Naive B cell (primary cell): ENCODE results near the gene OLFML2B. TPM values are rescaled to one million over a fixed set of nuclear protein-coding genes. Genes with fewer than 3 reads are reported as not detected.
A peak's percentile ranks its signal among the peaks of the same experiment; 100 is the strongest.

ENCODE experiments used
- ATAC-seq, 2 donors: fragments of 150-1000 bp; cut with Tn5 transposase; 2 replicates each; pipeline ENCODE4 v1.10.0; 2021; ENCODE audit warnings: low read depth in 2 of 2, mild to moderate bottlenecking in 2 of 2, moderate library complexity in 2 of 2
- DNase-seq: peaks from one replicate; pipeline ENCODE4 v3.0.0; 2022
- H3K27ac Mint-ChIP-seq, 6 donors: one replicate each; pipeline ENCODE4 v1.8.0; 2020 to 2022; ENCODE audit warnings: mild to moderate bottlenecking in 6 of 6, mixed read lengths in 6 of 6, moderate library complexity in 5 of 6, inconsistent platforms in 2 of 6
- H3K27me3 Mint-ChIP-seq, 3 donors: one replicate each; pipeline ENCODE4 v1.8.0; 2021 to 2022; ENCODE audit warnings: mixed read lengths in 3 of 3, mild to moderate bottlenecking in 1 of 3
- H3K36me3 Mint-ChIP-seq, 2 donors: one replicate each; pipeline ENCODE4 v1.8.0; 2020 to 2022; ENCODE audit warnings: mixed read lengths in 2 of 2, inconsistent platforms in 1 of 2, mild to moderate bottlenecking in 1 of 2
- H3K4me1 Mint-ChIP-seq, 3 donors: one replicate each; pipeline ENCODE4 v1.8.0; 2020 to 2022; ENCODE audit warnings: mixed read lengths in 3 of 3, inconsistent platforms in 1 of 3, mild to moderate bottlenecking in 1 of 3, moderate library complexity in 1 of 3
- H3K4me3 Mint-ChIP-seq, 8 donors: one replicate each; pipeline ENCODE4 v1.8.0; 2020 to 2022; ENCODE audit warnings: mild to moderate bottlenecking in 8 of 8, mixed read lengths in 8 of 8, moderate library complexity in 8 of 8, inconsistent platforms in 2 of 8
- H3K9me3 Mint-ChIP-seq, 7 donors: one replicate each; pipeline ENCODE4 v1.8.0; 2020 to 2022; ENCODE audit warnings: mixed read lengths in 7 of 7, mild to moderate bottlenecking in 5 of 7, inconsistent platforms in 2 of 7, moderate library complexity in 1 of 7
- polyA plus RNA-seq, 6 donors: library from polyadenylated mRNA; unstranded; fragments of 300-500 nt; fragmentation: Illumina TruSeq; gene quantifications; one replicate each; pipeline ENCODE4 v1.2.3, GENCODE V29; 2021; ENCODE audit warnings: low read depth in 6 of 6

Gene OLFML2B
- polyA plus RNA-seq, 6 donors from 2014 or later, result not detected

DNA sequence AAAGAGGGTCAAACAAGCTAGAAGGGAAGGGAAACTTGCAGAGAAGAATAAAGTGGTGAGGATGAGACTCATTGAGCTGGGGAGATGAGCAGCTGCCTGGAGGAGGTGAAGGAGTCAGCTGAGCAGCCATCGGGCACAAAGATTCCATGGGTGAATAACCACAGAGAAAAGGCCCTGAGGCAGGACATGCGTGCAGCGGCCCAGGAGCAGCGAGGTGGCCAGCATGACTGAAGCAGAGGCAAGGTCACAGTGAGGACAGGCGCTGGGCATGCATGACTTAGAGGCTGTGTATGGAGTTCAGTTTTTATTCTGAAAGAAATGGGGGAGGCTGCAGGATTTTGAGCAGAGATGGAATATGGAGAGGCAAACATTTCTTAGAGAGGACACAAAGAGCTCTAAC is 24.9 kb downstream of the OLFML2B start:
- Mint-ChIP-seq H3K36me3 (no peaks in the 10 kb centered on the region), H3K4me1 (peaks cover 0 to 2% (median 0%) of the 10 kb centered on the region in 3 donors), H3K9me3 (no peaks in the 10 kb centered on the region), H3K27ac (no peak overlapping the region), H3K27me3 (peaks cover 6 to 22% (median 13%) of the 10 kb centered on the region in 3 donors), H3K4me3 (no peak overlapping the region)
- ATAC-seq (no peak), DNase-seq (no peak)

DNA sequence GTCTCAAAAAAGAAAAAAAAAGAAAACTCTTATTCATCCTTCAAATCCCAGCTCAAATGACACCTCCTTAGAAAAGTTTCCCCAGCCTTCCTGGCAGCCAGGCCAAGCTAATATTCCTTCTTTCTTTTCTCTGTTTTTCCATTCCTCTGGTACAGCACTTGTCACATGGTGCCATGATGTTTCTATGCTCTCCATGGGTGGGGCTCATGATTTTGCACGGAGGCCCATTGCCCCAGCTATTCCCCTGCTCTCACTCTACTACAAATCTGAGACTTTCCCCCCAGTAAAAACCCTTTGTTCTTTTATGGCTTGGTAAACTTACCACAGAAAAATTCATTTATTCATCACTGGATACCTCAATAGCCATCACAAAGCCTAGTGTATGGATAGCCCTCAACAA is 26.5 kb downstream of the OLFML2B start:
- Mint-ChIP-seq H3K27ac (no peak overlapping the region), H3K36me3 (no peaks in the 10 kb centered on the region), H3K9me3 (no peaks in the 10 kb centered on the region), H3K27me3 (peaks cover 0 to 14% (median 13%) of the 10 kb centered on the region in 3 donors), H3K4me1 (no peaks in the 10 kb centered on the region), H3K4me3 (no peak overlapping the region)
- DNase-seq (no peak), ATAC-seq (no peak)

- peak overlapping the region in 1 of 8 donors; percentile 54 for H3K4me3 Mint-ChIP-seq
- ATAC-seq, result no peak
- no peaks in the 10 kb centered on the region for H3K4me1 Mint-ChIP-seq
- no peak for DNase-seq
- H3K9me3 Mint-ChIP-seq, result no peaks in the 10 kb centered on the region
- H3K27ac Mint-ChIP-seq, result no peak overlapping the region
- H3K36me3 Mint-ChIP-seq, result no peaks in the 10 kb centered on the region
- H3K27me3 Mint-ChIP-seq, result peaks cover under 1 to 21% (median 13%) of the 10 kb centered on the region in 3 donors
Measured at GRCh38 chr1:161994175-161994668, 29.4 kb downstream of the OLFML2B start.

GRCh38 chr1:161993576-161993975 is 30.1 kb downstream of the OLFML2B start:
- peaks cover 7 to 27% (median 13%) of the 10 kb centered on the region in 3 donors for H3K27me3 Mint-ChIP-seq
- H3K4me1 Mint-ChIP-seq, result no peaks in the 10 kb centered on the region
- H3K36me3 Mint-ChIP-seq, result no peaks in the 10 kb centered on the region
- DNase-seq (no peak), ATAC-seq (no peak)
- no peak overlapping the region for H3K4me3 Mint-ChIP-seq
- peaks cover 0 to 3% (median under 1%) of the 10 kb centered on the region in 7 donors for H3K9me3 Mint-ChIP-seq
- no peak overlapping the region for H3K27ac Mint-ChIP-seq

- no peak overlapping the region for H3K4me3 Mint-ChIP-seq
- H3K4me1 Mint-ChIP-seq, result no peaks in the 10 kb centered on the region
- no peak for DNase-seq
- H3K36me3 Mint-ChIP-seq, result peaks cover 5 to 7% of the 10 kb centered on the region in 2 donors
- H3K9me3 Mint-ChIP-seq, result peaks cover 1 to 10% (median 5%) of the 10 kb centered on the region in 7 donors
- H3K27ac Mint-ChIP-seq, result no peak overlapping the region
- ATAC-seq, result no peak
- H3K27me3 Mint-ChIP-seq, result peaks cover 8 to 24% (median 16%) of the 10 kb centered on the region in 3 donors
Measured at GRCh38 chr1:161989786-161990185, 33.9 kb downstream of the OLFML2B start.

DNA sequence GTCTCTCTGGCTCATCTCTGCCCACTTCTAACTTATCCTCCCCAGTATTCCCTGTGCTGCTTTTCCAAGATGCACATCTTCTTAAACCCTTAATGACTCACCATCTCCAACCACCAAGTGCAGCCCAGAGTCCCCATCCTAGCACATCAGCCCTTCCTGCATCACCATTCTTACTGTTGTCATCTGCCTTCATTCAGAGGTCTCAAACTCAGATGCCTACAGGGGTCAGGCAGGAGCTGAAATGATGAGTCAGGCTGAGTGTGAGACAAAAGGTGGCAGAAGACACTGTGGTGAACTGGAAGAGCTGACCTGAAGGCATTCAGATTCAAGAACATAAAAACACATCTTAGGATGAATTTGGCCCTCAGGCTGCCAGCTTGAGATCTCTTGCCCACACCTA is 34.6 kb downstream of the OLFML2B start:
- Mint-ChIP-seq H3K9me3 (peaks cover 1 to 10% (median 5%) of the 10 kb centered on the region in 7 donors), H3K36me3 (peaks cover 5 to 7% of the 10 kb centered on the region in 2 donors)

DNA sequence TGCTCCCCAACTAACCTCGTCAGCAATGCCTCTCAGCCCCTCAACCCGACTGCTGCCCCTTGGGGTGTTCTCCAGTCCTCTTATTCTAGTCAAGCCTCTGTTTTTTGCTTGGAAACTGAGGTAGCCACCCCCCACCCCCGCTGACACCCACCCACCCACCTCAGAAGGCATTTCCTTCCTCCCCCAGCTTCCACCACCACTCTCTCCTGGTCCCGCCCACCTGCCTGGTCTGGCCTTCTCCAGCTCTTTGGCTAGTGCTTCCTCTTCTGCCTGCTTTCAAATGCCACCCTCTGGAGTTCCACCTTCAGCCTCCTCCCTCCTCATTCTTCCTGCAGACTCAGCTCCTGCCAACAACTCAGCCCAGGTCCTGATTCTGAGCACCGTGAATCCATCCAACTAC is 35.3 kb downstream of the OLFML2B start:
- no peak for ATAC-seq
- H3K27ac Mint-ChIP-seq, result no peak overlapping the region
- H3K9me3 Mint-ChIP-seq, result peaks cover 1 to 10% (median 5%) of the 10 kb centered on the region in 7 donors
- DNase-seq, result no peak
- no peak overlapping the region for H3K4me3 Mint-ChIP-seq
- H3K27me3 Mint-ChIP-seq, result peaks cover 7 to 27% (median 17%) of the 10 kb centered on the region in 3 donors
- peaks cover 5 to 7% of the 10 kb centered on the region in 2 donors for H3K36me3 Mint-ChIP-seq
- H3K4me1 Mint-ChIP-seq, result no peaks in the 10 kb centered on the region

More for the DNA sequence above, 34.6 kb downstream of the OLFML2B start:
- Mint-ChIP-seq H3K4me3 (no peak overlapping the region), H3K27ac (no peak overlapping the region), H3K27me3 (peaks cover 8 to 26% (median 17%) of the 10 kb centered on the region in 3 donors), H3K4me1 (no peaks in the 10 kb centered on the region)
- no peak for DNase-seq
- ATAC-seq, result no peak

DNA sequence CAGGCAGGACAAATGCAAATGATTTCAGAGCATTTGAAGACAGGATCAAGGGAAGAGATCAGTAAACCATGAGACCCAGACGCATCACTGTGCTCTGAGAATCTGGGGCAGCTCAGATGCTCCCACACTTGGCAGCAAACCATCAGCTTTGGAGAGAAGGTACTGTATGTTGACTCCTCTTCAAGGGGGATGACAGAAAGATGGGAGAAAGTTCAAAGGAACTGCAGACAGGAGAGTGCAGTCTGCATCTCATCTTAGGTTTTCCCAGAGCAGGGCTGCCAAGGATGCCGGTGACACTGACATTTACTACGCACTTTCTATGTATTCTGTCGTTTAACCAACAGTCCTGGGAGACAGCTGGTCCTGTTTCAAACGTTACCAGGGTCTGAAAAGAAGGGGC is 35.8 kb downstream of the OLFML2B start:
- no peak overlapping the region for H3K4me3 Mint-ChIP-seq
- H3K36me3 Mint-ChIP-seq, result peaks cover 5 to 7% of the 10 kb centered on the region in 2 donors
- H3K27ac Mint-ChIP-seq, result no peak overlapping the region
- peaks cover 1 to 10% (median 5%) of the 10 kb centered on the region in 7 donors for H3K9me3 Mint-ChIP-seq
- H3K27me3 Mint-ChIP-seq, result peaks cover 4 to 33% (median 17%) of the 10 kb centered on the region in 3 donors
- no peak for DNase-seq
- no peak for ATAC-seq
- H3K4me1 Mint-ChIP-seq, result no peaks in the 10 kb centered on the region

GRCh38 chr1:161987303-161987702 is 36.4 kb downstream of the OLFML2B start:
- Mint-ChIP-seq H3K4me1 (no peaks in the 10 kb centered on the region), H3K36me3 (peaks cover 5 to 7% of the 10 kb centered on the region in 2 donors), H3K4me3 (no peak overlapping the region), H3K27me3 (peaks cover 4 to 38% (median 17%) of the 10 kb centered on the region in 3 donors), H3K9me3 (peaks cover 1 to 10% (median 5%) of the 10 kb centered on the region in 7 donors), H3K27ac (no peak overlapping the region)
- DNase-seq (no peak), ATAC-seq (no peak)

DNA sequence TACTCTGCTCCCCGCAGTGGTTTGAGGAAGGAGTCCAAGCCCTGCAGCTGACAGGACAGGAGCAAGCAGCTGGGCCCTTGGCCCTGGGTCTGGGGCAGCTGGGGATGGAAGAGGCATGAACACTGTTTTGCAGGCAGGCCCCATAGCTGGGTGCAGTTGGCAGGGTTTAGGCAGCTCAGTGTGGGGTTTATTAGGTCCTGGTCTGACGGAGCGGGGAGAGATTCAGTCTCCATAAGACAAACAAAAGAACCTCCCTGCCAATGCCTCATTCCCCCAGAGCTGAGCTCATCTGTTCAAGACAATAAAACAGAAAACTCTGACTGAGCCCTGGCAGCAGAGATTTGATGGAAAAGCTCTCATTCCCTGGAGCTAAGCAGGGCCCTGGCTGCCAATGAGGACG is 37.3 kb downstream of the OLFML2B start:
- Mint-ChIP-seq H3K4me1 (no peaks in the 10 kb centered on the region), H3K36me3 (peaks cover 5 to 7% of the 10 kb centered on the region in 2 donors)

DNA sequence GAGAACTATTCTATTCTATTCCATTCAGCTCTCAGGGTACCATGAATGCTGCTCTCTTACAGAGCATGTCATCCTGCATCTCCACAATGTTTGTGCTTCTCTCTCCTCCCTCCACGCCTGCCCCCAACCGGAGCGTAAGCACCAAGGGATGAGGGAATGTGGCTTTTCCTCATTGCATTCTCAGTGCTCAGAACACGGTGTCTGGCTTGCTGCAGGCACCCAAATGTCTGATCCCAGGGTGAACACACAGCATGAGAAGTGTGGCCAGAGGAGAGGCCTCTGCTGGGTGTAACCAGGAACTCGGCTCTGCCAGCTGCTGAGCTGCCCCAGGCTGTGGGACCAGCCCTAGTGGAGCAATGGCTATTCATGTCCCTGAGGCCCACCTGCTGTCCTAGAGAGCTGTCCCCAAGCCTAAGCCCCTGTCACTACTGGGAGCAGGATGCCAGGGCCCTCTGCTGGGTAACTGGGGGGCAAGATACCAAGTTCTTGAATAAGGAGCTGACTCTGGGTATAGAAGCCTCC is 38.3 kb downstream of the OLFML2B start:
- Mint-ChIP-seq H3K27ac (no peak overlapping the region), H3K9me3 (peaks cover 1 to 10% (median 5%) of the 10 kb centered on the region in 7 donors), H3K4me3 (peak overlapping the region in 1 of 8 donors; percentile 11), H3K27me3 (peaks cover 4 to 49% (median 17%) of the 10 kb centered on the region in 3 donors), H3K36me3 (peaks cover 5 to 7% of the 10 kb centered on the region in 2 donors), H3K4me1 (no peaks in the 10 kb centered on the region)
- DNase-seq, result no peak
- ATAC-seq, result no peak

More for the DNA sequence above, 37.3 kb downstream of the OLFML2B start:
- ATAC-seq (no peak), DNase-seq (no peak)
- Mint-ChIP-seq H3K27me3 (peaks cover 4 to 44% (median 17%) of the 10 kb centered on the region in 3 donors), H3K9me3 (peaks cover 1 to 10% (median 5%) of the 10 kb centered on the region in 7 donors), H3K27ac (no peak overlapping the region), H3K4me3 (no peak overlapping the region)

DNA sequence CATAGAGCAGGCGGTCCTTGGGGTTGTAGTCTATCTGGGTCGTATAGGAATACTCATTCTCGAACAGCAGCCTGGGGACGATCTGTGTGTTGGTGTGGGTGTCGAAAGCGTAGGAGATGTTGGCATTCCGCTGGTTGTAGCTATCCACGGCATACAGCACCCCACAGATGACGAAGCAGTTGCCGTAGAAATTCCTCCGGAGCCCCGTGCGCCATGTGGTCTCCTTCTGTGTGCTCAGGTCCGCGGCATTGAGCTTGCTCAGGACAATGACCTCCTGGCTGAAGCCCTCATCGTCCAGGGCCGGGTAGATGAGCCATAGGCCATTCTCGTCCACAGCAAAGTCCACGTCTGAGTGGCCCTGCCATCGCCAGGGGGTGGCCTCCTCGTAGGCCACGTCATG is 39.9 kb downstream of the OLFML2B start:
- Mint-ChIP-seq H3K4me1 (no peaks in the 10 kb centered on the region), H3K4me3 (no peak overlapping the region), H3K27ac (no peak overlapping the region), H3K9me3 (peaks cover 1 to 10% (median 4%) of the 10 kb centered on the region in 7 donors), H3K36me3 (peaks cover 5 to 7% of the 10 kb centered on the region in 2 donors), H3K27me3 (peaks cover 4 to 37% (median 11%) of the 10 kb centered on the region in 3 donors)
- DNase-seq (no peak), ATAC-seq (no peak)

- H3K4me1 Mint-ChIP-seq, result no peaks in the 10 kb centered on the region
- no peak overlapping the region for H3K4me3 Mint-ChIP-seq
- ATAC-seq (no peak), DNase-seq (no peak)
- no peak overlapping the region for H3K27ac Mint-ChIP-seq
- H3K36me3 Mint-ChIP-seq, result peaks cover 5 to 7% of the 10 kb centered on the region in 2 donors
- H3K27me3 Mint-ChIP-seq, result peaks cover 4 to 32% (median 6%) of the 10 kb centered on the region in 3 donors
- H3K9me3 Mint-ChIP-seq, result peaks cover 0 to 8% (median 4%) of the 10 kb centered on the region in 7 donors
Measured at GRCh38 chr1:161982917-161983316, 40.8 kb downstream of the OLFML2B start.

- Mint-ChIP-seq H3K4me3 (no peak overlapping the region), H3K9me3 (peaks cover 0 to 6% (median 4%) of the 10 kb centered on the region in 7 donors), H3K36me3 (peaks cover 5 to 6% of the 10 kb centered on the region in 2 donors), H3K4me1 (no peaks in the 10 kb centered on the region), H3K27ac (no peak overlapping the region), H3K27me3 (peaks cover 4 to 32% (median 6%) of the 10 kb centered on the region in 3 donors)
- no peak for DNase-seq
- no peak for ATAC-seq
Measured at GRCh38 chr1:161982507-161982895, 41.2 kb downstream of the OLFML2B start.
